ENCODE results near the gene KLRG1. TPM values are rescaled to one million over a fixed set of nuclear protein-coding genes. Genes with fewer than 3 reads are reported as not detected.

The KLRG1 gene
- total RNA-seq, 2 donors from 2014 or later, result 3.0 to 4.8 TPM

- Mint-ChIP-seq H3K36me3 (ENCODE audit: low read depth) (no peaks in the 10 kb centered on the region), H3K4me3 (no peak overlapping the region), H3K27ac (no peak overlapping the region), H3K27me3 (no peaks in the 10 kb centered on the region), H3K4me1 (peaks cover 16% of the 10 kb centered on the region), H3K9me3 (no peaks in the 10 kb centered on the region)
- ATAC-seq (replicated peaks), result no peak
These were observed 54.4 kb downstream of the KLRG1 start for GRCh38 chr12:9043766-9044165.

- Mint-ChIP-seq H3K27ac (no peak overlapping the region), H3K4me1 (peaks cover 9% of the 10 kb centered on the region), H3K4me3 (no peak overlapping the region), H3K36me3 (ENCODE audit: low read depth) (no peaks in the 10 kb centered on the region), H3K27me3 (no peaks in the 10 kb centered on the region), H3K9me3 (no peaks in the 10 kb centered on the region)
- no peak for ATAC-seq (replicated peaks)
These were observed 57.8 kb downstream of the KLRG1 start for GRCh38 chr12:9047105-9047504.

GRCh38 chr12:9048930-9049329 is 59.6 kb downstream of the KLRG1 start:
- Mint-ChIP-seq H3K27ac (no peak overlapping the region), H3K9me3 (no peaks in the 10 kb centered on the region), H3K4me3 (peak overlapping the region; percentile 30), H3K27me3 (no peaks in the 10 kb centered on the region), H3K4me1 (peaks cover 9% of the 10 kb centered on the region), H3K36me3 (ENCODE audit: low read depth) (no peaks in the 10 kb centered on the region)
- peak; percentile 32 for ATAC-seq (replicated peaks)

- no peak overlapping the region for H3K27ac Mint-ChIP-seq
- peaks cover 9% of the 10 kb centered on the region for H3K4me1 Mint-ChIP-seq
- no peaks in the 10 kb centered on the region for H3K9me3 Mint-ChIP-seq
- ATAC-seq (replicated peaks), result peak; percentile 64
- no peaks in the 10 kb centered on the region for H3K27me3 Mint-ChIP-seq
- no peaks in the 10 kb centered on the region for H3K36me3 Mint-ChIP-seq (ENCODE audit: low read depth)
- no peak overlapping the region for H3K4me3 Mint-ChIP-seq
These were observed 60.3 kb downstream of the KLRG1 start for GRCh38 chr12:9049520-9050133.

GRCh38 chr12:9050521-9051157 is 61.3 kb downstream of the KLRG1 start:
- Mint-ChIP-seq H3K27me3 (no peaks in the 10 kb centered on the region), H3K36me3 (ENCODE audit: low read depth) (no peaks in the 10 kb centered on the region), H3K9me3 (no peaks in the 10 kb centered on the region), H3K4me1 (peaks cover 9% of the 10 kb centered on the region), H3K27ac (no peak overlapping the region), H3K4me3 (no peak overlapping the region)
- ATAC-seq (replicated peaks), result no peak

GRCh38 chr12:9051158-9051550 is 61.8 kb downstream of the KLRG1 start:
- Mint-ChIP-seq H3K27ac (no peak overlapping the region), H3K9me3 (no peaks in the 10 kb centered on the region), H3K27me3 (no peaks in the 10 kb centered on the region), H3K4me1 (peaks cover 7% of the 10 kb centered on the region), H3K36me3 (ENCODE audit: low read depth) (no peaks in the 10 kb centered on the region), H3K4me3 (no peak overlapping the region)
- no peak for ATAC-seq (replicated peaks)

GRCh38 chr12:9052610-9053009 is 63.3 kb downstream of the KLRG1 start:
- ATAC-seq (replicated peaks), result no peak
- Mint-ChIP-seq H3K9me3 (no peaks in the 10 kb centered on the region), H3K4me1 (peaks cover 4% of the 10 kb centered on the region), H3K27ac (no peak overlapping the region), H3K27me3 (no peaks in the 10 kb centered on the region), H3K4me3 (no peak overlapping the region), H3K36me3 (ENCODE audit: low read depth) (no peaks in the 10 kb centered on the region)

Other genes with a start within 250 kb of the KLRG1 start
- not detected for gene A2ML1, start 166.9 kb upstream of the KLRG1 start, total RNA-seq
- 10 to 100 TPM; 13.0 to 17.0 TPM for gene PHC1, start 75.0 kb upstream of the KLRG1 start, total RNA-seq
- 100 to 1,000 TPM; 144 to 199 TPM for gene M6PR, start 39.9 kb upstream of the KLRG1 start, total RNA-seq
- under 1 TPM; 0.26 to 0.28 TPM for gene A2M, start 126.4 kb downstream of the KLRG1 start, total RNA-seq
- gene PZP, start 218.8 kb downstream of the KLRG1 start, total RNA-seq, result not detected